ENCODE data around the gene GJC2. TPM values are rescaled to one million over a fixed set of nuclear protein-coding genes. Genes with fewer than 3 reads are reported as not detected.

The GJC2 gene
- total and polyA plus RNA-seq, 4 donors: 0.10 to 0.79 (median 0.25) TPM; not detected in 1

GRCh38 chr1:228154021-228154669 is 4.4 kb downstream of the GJC2 start:
- no peak for DNase-seq (ENCODE audit: low spot score)
- Histone ChIP-seq H3K27me3 (ENCODE audit: control insufficient read depth in 4 of 4, insufficient read depth in 4 of 4, low read length in 3 of 4) (no peaks in the 10 kb centered on the region), H3K4me1 (ENCODE audit: control insufficient read depth in 4 of 4, insufficient read depth in 4 of 4, low read length in 3 of 4) (peaks cover 0 to 6% (median 0%) of the 10 kb centered on the region in 4 donors), H3K36me3 (ENCODE audit: control insufficient read depth in 4 of 4, insufficient read depth in 3 of 4, low read depth in 1 of 4, low read length in 3 of 4) (peaks cover 0 to under 1% (median under 1%) of the 10 kb centered on the region in 4 donors), H3K4me3 (ENCODE audit: low read depth in 1 of 3, low read length in 3 of 3) (no peak overlapping the region), H3K9ac (ENCODE audit: low read depth in 1 of 2, low read length in 2 of 2) (no peak overlapping the region), H3K27ac (ENCODE audit: low read depth in 1 of 2, low read length in 2 of 2) (no peak overlapping the region), H3K9me3 (ENCODE audit: control insufficient read depth in 4 of 4, low read length in 3 of 4) (no peaks in the 10 kb centered on the region)
- WGBS: 93% methylated on average over 11 of the region's 11 CpGs
- TF ChIP-seq YY1 (IDR thresholded peaks at IDR 0.05) (no peak), SP1 (IDR thresholded peaks at IDR 0.05) (no peak), ATF3 (IDR thresholded peaks at IDR 0.05) (no peak), NR2F2 (IDR thresholded peaks at IDR 0.05) (no peak), RAD21 (IDR thresholded peaks at IDR 0.05) (no peak), FOXA1 (IDR thresholded peaks at IDR 0.05) (no peak), EGR1 (IDR thresholded peaks at IDR 0.05; ENCODE audit: low read depth in 2 of 2) (no peak), REST (IDR thresholded peaks at IDR 0.05) (no peak), FOXA2 (IDR thresholded peaks at IDR 0.05) (no peak), ZBTB33 (IDR thresholded peaks at IDR 0.05) (no peak), HNF4G (IDR thresholded peaks at IDR 0.05) (no peak), CTCF (IDR thresholded peaks at IDR 0.05; ENCODE audit: low read depth, low read length, missing input control) (no peak), TAF1 (conservative IDR thresholded peaks at IDR 0.05) (no peak), MAX (IDR thresholded peaks at IDR 0.05) (no peak), RXRA (IDR thresholded peaks at IDR 0.05) (no peak), JUND (IDR thresholded peaks at IDR 0.05) (no peak), HNF4A (conservative IDR thresholded peaks at IDR 0.05) (no peak), GABPA (IDR thresholded peaks at IDR 0.05 in 1 of 2, conservative IDR thresholded peaks at IDR 0.05 in 1 of 2) (no peak)
